ENCODE measurements around the gene PEPD. TPM values are rescaled to one million over a fixed set of nuclear protein-coding genes. Genes with fewer than 3 reads are reported as not detected.

Gene PEPD
- total and polyA plus RNA-seq, 2 of the 4 experiments (the other 2 are of a cell fraction) = 36.7 to 88.4 TPM

GRCh38 chr19:33470040-33470330, 51.6 kb downstream of the PEPD start:
- CTCF ChIA-PET = no interaction called here
- Histone ChIP-seq H4K91ac (ENCODE audit: insufficient read depth, low read depth, low read length) (no peak overlapping the region), H3K9me1 (ENCODE audit: insufficient read depth, low read length) (peaks cover 21% of the 10 kb centered on the region), H2AFZ (replicated peaks; ENCODE audit: low read length, poor library complexity) (no peak overlapping the region), H2AK9ac (replicated peaks; ENCODE audit: low read depth, low read length, poor library complexity) (no peak overlapping the region), H3K9me3 (ENCODE audit: control insufficient read depth, insufficient read depth, low read length) (no peaks in the 10 kb centered on the region), H3K4ac (ENCODE audit: low read depth, low read length) (no peak overlapping the region), H3K4me3 (ENCODE audit: insufficient read depth, low read depth, low read length) (no peak overlapping the region), H2BK120ac (ENCODE audit: low read depth, low read length) (no peak overlapping the region), H3K56ac (ENCODE audit: extremely low read depth, insufficient read depth, low read length) (no peak overlapping the region), H3K4me2 (ENCODE audit: low read depth, low read length) (no peak overlapping the region), H2AK5ac (ENCODE audit: low read depth, low read length) (no peak overlapping the region), H3K4me1 (ENCODE audit: control insufficient read depth, insufficient read depth, low read length) (peaks cover 9% of the 10 kb centered on the region), H3K23ac (ENCODE audit: low read depth, low read length) (no peak overlapping the region), H3K36me3 (ENCODE audit: control insufficient read depth, insufficient read depth, low read length) (no peaks in the 10 kb centered on the region), H2BK5ac (ENCODE audit: low read depth, low read length, poor library complexity, severe bottlenecking) (no peak overlapping the region), H3K27ac (ENCODE audit: insufficient read depth, low read length) (no peak overlapping the region), H2BK20ac (ENCODE audit: low read depth, low read length) (no peak overlapping the region), H4K20me1 (ENCODE audit: insufficient read depth, low read length) (peaks cover 7% of the 10 kb centered on the region; the same call in 1 of the 2 replicates), H4K5ac (ENCODE audit: low read depth, low read length) (no peak overlapping the region), H2BK15ac (ENCODE audit: low read depth, low read length) (no peak overlapping the region), H3K18ac (ENCODE audit: low read depth, low read length) (no peak overlapping the region), H3K27me3 (ENCODE audit: control insufficient read depth, insufficient read depth, low read length) (no peaks in the 10 kb centered on the region), H4K8ac (ENCODE audit: low read depth in 2 of 2, low read length in 2 of 2) (no peak overlapping the region), H3K79me1 (ENCODE audit: low read depth in 1 of 2, low read length in 2 of 2) (peaks cover 0 to 3% of the 10 kb centered on the region in 2 experiments; a peak in 1 of 4 replicates), H3K9ac (ENCODE audit: low read depth, low read length) (no peak overlapping the region), H3K14ac (replicated peaks; ENCODE audit: low read depth, low read length) (no peak overlapping the region)
- ATAC-seq (ENCODE audit: low read depth) (no peak), DNase-seq (no peak)
- WGBS, 2 experiments (ENCODE audit: extremely low coverage in 2 of 2, insufficient read length in 1 of 2) = 88% methylated on average over 1 of the region's 7 CpGs; no CpG with 5 or more reads in 1 of the 2 experiments
- dilution Hi-C loops (cut with HindIII; ENCODE audit: low sequenced_read_pairs, unreplicated experiment) (no loop called here), in situ Hi-C loops (cut with MboI; ENCODE audit: low sequenced_read_pairs) (no loop called here), intact Hi-C loops (cut with micrococcal nuclease) (no loop called here)
- TF ChIP-seq CHD1 (IDR thresholded peaks at IDR 0.05; ENCODE audit: low read depth, low read length) (no peak), RAD21 (IDR thresholded peaks at IDR 0.05; ENCODE audit: low read length) (no peak), SMC3 (IDR thresholded peaks at IDR 0.05; ENCODE audit: low read depth, low read length) (no peak), POLR2A (IDR thresholded peaks at IDR 0.05; ENCODE audit: low read depth, low read length) (no peak), RFX5 (IDR thresholded peaks at IDR 0.05; ENCODE audit: low read depth, low read length) (no peak), MAFK (IDR thresholded peaks at IDR 0.05; ENCODE audit: low read depth, low read length) (no peak), MXI1 (IDR thresholded peaks at IDR 0.05; ENCODE audit: borderline replicate concordance, low read depth, low read length) (no peak)
- POLR2A ChIA-PET (ENCODE audit: unreplicated experiment) = no interaction called here
- no TSS peak for BruUV-seq (replicated peaks)
